SK-N-SH treated with all-trans-retinoic acid at 6 μM for 48 hours (cell line): ENCODE results near the gene CDH4.

ENCODE experiments used
- ARNTL ChIP-seq: fragments of 450-650 bp; formaldehyde crosslinking; IDR thresholded peaks from 2 replicates; pipeline ENCODE4 v1.5.0; 2020; ENCODE audit warnings: low read depth, mild to moderate bottlenecking, moderate library complexity, borderline replicate concordance
- CREB5 ChIP-seq: fragments of 250-450 bp; sonication (Bioruptor Pico); IDR thresholded peaks from 2 replicates; pipeline ENCODE4 v1.5.1; 2020; ENCODE audit warnings: low read depth, mild to moderate bottlenecking, moderate library complexity
- CSDC2 ChIP-seq: fragments of 250-450 bp; sonication (Bioruptor Pico); IDR thresholded peaks from 2 replicates; pipeline ENCODE4 v1.5.0; 2020; ENCODE audit warnings: mild to moderate bottlenecking, moderate library complexity
- ESRRG ChIP-seq: fragments of 250-450 bp; sonication (Bioruptor Pico); IDR thresholded peaks from 2 replicates; pipeline ENCODE4 v1.6.1; 2021; ENCODE audit warnings: mild to moderate bottlenecking
- ISL1 ChIP-seq: fragments of 250-450 bp; sonication (Bioruptor Pico); IDR thresholded peaks from 2 replicates; pipeline ENCODE4 v2.1.2; 2022; ENCODE audit warnings: mild to moderate bottlenecking, moderate library complexity
- PATZ1 ChIP-seq: fragments of 250-450 bp; sonication (Bioruptor Pico); IDR thresholded peaks from 2 replicates; pipeline ENCODE4 v1.8.0; 2020; ENCODE audit warnings: mild to moderate bottlenecking, moderate library complexity, borderline replicate concordance
- RARB ChIP-seq: fragments of 250-450 bp; sonication (Bioruptor Pico); IDR thresholded peaks from 2 replicates; pipeline ENCODE4 v1.8.0; 2021; ENCODE audit warnings: mild to moderate bottlenecking, moderate library complexity
- ZFP3 ChIP-seq: fragments of 250-450 bp; sonication (Bioruptor Pico); IDR thresholded peaks from 2 replicates; pipeline ENCODE4 v1.5.0; 2020; ENCODE audit warnings: mild to moderate bottlenecking, moderate library complexity
- ZFP30 ChIP-seq: fragments of 450-650 bp; formaldehyde crosslinking; IDR thresholded peaks from 2 replicates; pipeline ENCODE4 v1.5.0; 2022; ENCODE audit warnings: mild to moderate bottlenecking, moderate library complexity
- ZNF565 ChIP-seq: fragments of 450-650 bp; formaldehyde crosslinking; conservative IDR thresholded peaks from 2 replicates; pipeline ENCODE4 v1.5.0; 2020; ENCODE audit warnings: low read depth, mild to moderate bottlenecking, moderate library complexity
- ZNF70 ChIP-seq: fragments of 450-650 bp; formaldehyde crosslinking; IDR thresholded peaks from 2 replicates; pipeline ENCODE4 v1.5.0; 2020; ENCODE audit warnings: mild to moderate bottlenecking, moderate library complexity

- no peak for TF ChIP-seq ZNF565 (CRISPR knock-in tag)
- no peak for TF ChIP-seq ARNTL (CRISPR knock-in tag)
- no peak for TF ChIP-seq CREB5
- no peak for TF ChIP-seq ISL1 (CRISPR knock-in tag)
- TF ChIP-seq CSDC2 (CRISPR knock-in tag) = no peak
- TF ChIP-seq ESRRG = no peak
- TF ChIP-seq PATZ1 (CRISPR knock-in tag) = no peak
- TF ChIP-seq ZFP30 (CRISPR knock-in tag) = no peak
- no peak for TF ChIP-seq RARB (CRISPR knock-in tag)
- TF ChIP-seq ZFP3 (CRISPR knock-in tag) = no peak
- TF ChIP-seq ZNF70 = no peak
These were observed 139.1 kb downstream of the CDH4 start for GRCh38 chr20:61391185-61391584.
